ENCODE measurements around the gene FAM20C. TPM values are rescaled to one million over a fixed set of nuclear protein-coding genes. Genes with fewer than 3 reads are reported as not detected.

FAM20C gene
- total and polyA plus RNA-seq, 4 donors, result 17.3 to 86.9 (median 45.9) TPM

DNA sequence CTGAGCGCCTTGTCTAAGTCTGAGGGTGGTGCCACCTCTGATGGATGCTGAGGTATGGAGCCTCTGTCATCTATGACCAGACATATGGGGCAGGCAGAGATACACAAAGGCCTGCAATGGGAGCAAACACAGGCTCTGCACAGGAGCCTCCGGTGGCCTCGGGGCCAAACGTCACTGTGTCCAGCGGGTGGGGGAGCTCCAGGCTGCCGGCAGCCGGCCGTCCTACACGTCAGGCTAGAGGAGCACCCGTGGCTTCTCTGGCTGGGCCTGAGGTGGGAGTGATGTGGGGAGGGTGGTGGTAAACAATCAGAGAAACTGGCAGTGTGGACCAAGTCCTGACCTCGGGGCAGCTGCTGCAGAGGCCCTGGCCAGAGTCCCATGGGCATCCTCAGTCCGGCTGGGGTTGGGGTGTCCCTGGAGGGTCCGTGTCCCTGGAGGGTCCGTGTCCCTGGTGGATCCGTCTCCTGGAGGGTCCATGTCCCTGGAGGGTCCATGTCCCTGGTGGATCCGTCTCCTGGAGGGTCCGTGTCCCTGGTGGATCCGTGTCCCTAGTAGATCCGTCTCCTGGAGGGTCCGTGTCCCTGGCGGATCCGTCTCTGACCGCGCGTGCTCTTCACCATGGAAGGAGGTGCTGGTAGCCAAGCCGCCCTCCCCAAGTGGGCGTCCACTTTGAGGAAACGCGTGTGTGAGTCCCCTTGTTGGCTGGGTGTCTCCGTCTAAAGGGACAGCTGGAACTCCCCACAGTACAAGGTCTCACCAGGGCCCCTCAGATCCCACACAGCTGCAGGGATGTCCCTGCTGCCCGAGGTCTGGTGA lies 24.2 kb upstream of the FAM20C start:
- Histone ChIP-seq H3K4me1 (ENCODE audit: control insufficient read depth in 5 of 5, insufficient read depth in 5 of 5, low read length in 5 of 5) (peaks cover 0 to 42% (median 14%) of the 10 kb centered on the region in 5 donors), H3K27me3 (ENCODE audit: control insufficient read depth in 3 of 3, insufficient read depth in 3 of 3, low read length in 2 of 3) (no peaks in the 10 kb centered on the region), H3K27ac (ENCODE audit: low read depth in 1 of 2, low read length in 1 of 2) (no peak overlapping the region), H3K4me3 (no peak overlapping the region), H3K36me3 (ENCODE audit: control insufficient read depth in 4 of 4, insufficient read depth in 4 of 4, low read length in 4 of 4) (no peaks in the 10 kb centered on the region), H3K9ac (ENCODE audit: insufficient read depth in 1 of 2, low read length in 2 of 2) (no peak overlapping the region), H3K9me3 (ENCODE audit: control insufficient read depth in 4 of 4, insufficient read depth in 3 of 4, low read length in 3 of 4) (no peaks in the 10 kb centered on the region)
- no peak for DNase-seq
- 89 to 93% methylated on average over 29 to 31 of the region's 31 CpGs for WGBS, 2 donors
- no peak for ATAC-seq (ENCODE audit: insufficient read depth, low FRiP score)
- TF ChIP-seq, protein P1, sequence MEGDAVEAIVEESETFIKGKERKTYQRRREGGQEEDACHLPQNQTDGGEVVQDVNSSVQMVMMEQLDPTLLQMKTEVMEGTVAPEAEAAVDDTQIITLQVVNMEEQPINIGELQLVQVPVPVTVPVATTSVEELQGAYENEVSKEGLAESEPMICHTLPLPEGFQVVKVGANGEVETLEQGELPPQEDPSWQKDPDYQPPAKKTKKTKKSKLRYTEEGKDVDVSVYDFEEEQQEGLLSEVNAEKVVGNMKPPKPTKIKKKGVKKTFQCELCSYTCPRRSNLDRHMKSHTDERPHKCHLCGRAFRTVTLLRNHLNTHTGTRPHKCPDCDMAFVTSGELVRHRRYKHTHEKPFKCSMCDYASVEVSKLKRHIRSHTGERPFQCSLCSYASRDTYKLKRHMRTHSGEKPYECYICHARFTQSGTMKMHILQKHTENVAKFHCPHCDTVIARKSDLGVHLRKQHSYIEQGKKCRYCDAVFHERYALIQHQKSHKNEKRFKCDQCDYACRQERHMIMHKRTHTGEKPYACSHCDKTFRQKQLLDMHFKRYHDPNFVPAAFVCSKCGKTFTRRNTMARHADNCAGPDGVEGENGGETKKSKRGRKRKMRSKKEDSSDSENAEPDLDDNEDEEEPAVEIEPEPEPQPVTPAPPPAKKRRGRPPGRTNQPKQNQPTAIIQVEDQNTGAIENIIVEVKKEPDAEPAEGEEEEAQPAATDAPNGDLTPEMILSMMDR (IDR thresholded peaks at IDR 0.05; ENCODE audit: control extremely low read depth, extremely low read depth), result no peak

- ATAC-seq (ENCODE audit: insufficient read depth, low FRiP score), result no peak
- DNase-seq, result no peak
- no peaks in the 10 kb centered on the region for H3K36me3 ChIP-seq (ENCODE audit: control insufficient read depth in 4 of 4, insufficient read depth in 4 of 4, low read length in 4 of 4)
- 94 to 95% methylated on average over 33 of the region's 33 CpGs for WGBS, 2 donors
- no peaks in the 10 kb centered on the region for H3K27me3 ChIP-seq (ENCODE audit: control insufficient read depth in 3 of 3, insufficient read depth in 3 of 3, low read length in 2 of 3)
- H3K4me3 ChIP-seq, result no peak overlapping the region
- TF ChIP-seq, protein P1 (IDR thresholded peaks at IDR 0.05; ENCODE audit: control extremely low read depth, extremely low read depth), result no peak
- H3K27ac ChIP-seq (ENCODE audit: low read depth in 1 of 2, low read length in 1 of 2), result no peak overlapping the region
- H3K4me1 ChIP-seq (ENCODE audit: control insufficient read depth in 5 of 5, insufficient read depth in 5 of 5, low read length in 5 of 5), result peaks cover 0 to 37% (median 13%) of the 10 kb centered on the region in 5 donors
- H3K9ac ChIP-seq (ENCODE audit: insufficient read depth in 1 of 2, low read length in 2 of 2), result no peak overlapping the region
- H3K9me3 ChIP-seq (ENCODE audit: control insufficient read depth in 4 of 4, insufficient read depth in 3 of 4, low read length in 3 of 4), result no peaks in the 10 kb centered on the region
Observed at GRCh38 chr7:169276-170172, 22.8 kb upstream of the FAM20C start.

- DNase-seq (no peak), ATAC-seq (ENCODE audit: insufficient read depth, low FRiP score) (no peak)
- Histone ChIP-seq H3K4me3 (no peak overlapping the region), H3K27ac (ENCODE audit: low read depth in 1 of 2, low read length in 1 of 2) (no peak overlapping the region), H3K27me3 (ENCODE audit: control insufficient read depth in 3 of 3, insufficient read depth in 3 of 3, low read length in 2 of 3) (no peaks in the 10 kb centered on the region), H3K4me1 (ENCODE audit: control insufficient read depth in 5 of 5, insufficient read depth in 5 of 5, low read length in 5 of 5) (peaks cover 0 to 25% (median 7%) of the 10 kb centered on the region in 5 donors), H3K9ac (ENCODE audit: insufficient read depth in 1 of 2, low read length in 2 of 2) (no peak overlapping the region), H3K9me3 (ENCODE audit: control insufficient read depth in 4 of 4, insufficient read depth in 3 of 4, low read length in 3 of 4) (no peaks in the 10 kb centered on the region), H3K36me3 (ENCODE audit: control insufficient read depth in 4 of 4, insufficient read depth in 4 of 4, low read length in 4 of 4) (no peaks in the 10 kb centered on the region)
- TF ChIP-seq, protein P1 (IDR thresholded peaks at IDR 0.05; ENCODE audit: control extremely low read depth, extremely low read depth), result no peak
- WGBS, 2 donors, result 93 to 95% methylated on average over 31 of the region's 31 CpGs
Observed at GRCh38 chr7:170551-171363, 21.6 kb upstream of the FAM20C start.
